HG03439 (cell line): ENCODE data around the gene LIF.
A peak's percentile ranks its signal among the peaks of the same experiment; 100 is the strongest.

Source experiments
- ATAC-seq: cut with Tn5 transposase; IDR thresholded peaks from one replicate; pipeline ENCODE4 v1.9.1; 2021; ENCODE audit warnings: mild to moderate bottlenecking, moderate library complexity; ENCODE audit not compliant: unreplicated experiment

Gene LIF

GRCh38 chr22:30245985-30246813, at the start of gene LIF:
Gene LIF, minus strand, starts transcription at chr22:30246759. Its CDS starts 64 bp downstream, at chr22:30246695.
- ATAC-seq = no peak

DNA sequence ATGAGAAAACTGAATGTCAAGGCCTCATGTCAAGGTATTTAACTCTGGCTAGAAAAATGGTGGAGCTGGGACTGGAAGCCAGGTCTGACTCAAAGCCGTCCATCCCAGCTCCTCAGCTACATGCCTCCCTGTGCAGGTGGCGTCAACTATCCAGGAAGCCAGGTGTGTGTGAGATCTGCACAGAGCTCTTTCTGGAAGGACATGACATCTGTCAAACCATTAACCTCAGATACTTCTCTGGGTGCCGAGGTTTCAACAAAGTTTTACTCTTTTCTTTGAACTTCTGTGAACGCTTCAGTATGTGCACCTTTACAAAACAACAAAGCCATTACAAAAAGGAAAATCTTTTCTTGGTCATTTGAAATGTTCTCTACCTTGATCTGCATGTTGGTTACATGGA, 49.8 kb upstream of the LIF start:
- no peak for ATAC-seq

DNA sequence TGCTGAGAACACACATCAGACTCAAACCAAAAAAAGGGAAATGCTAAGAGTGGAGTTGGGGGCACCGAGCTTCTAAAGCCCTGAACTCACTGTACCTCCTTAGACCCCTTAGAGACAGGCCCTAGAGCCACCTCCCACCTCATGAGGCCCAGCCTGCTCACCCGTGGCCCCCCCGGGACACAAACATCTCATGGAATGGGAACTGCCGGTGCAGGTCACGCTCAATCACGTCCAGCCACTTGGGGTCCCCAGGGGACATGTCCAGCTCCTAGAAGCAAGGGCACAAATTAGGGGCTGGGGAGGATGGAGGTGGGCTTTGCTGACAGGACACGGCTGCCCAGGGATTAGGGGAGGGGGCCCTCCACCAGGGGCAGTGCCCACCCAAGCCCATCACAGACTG, 49.0 kb upstream of the LIF start:
- ATAC-seq = no peak

- ATAC-seq = no peak
These were observed 48.3 kb upstream of the LIF start for GRCh38 chr22:30294830-30295229.

GRCh38 chr22:30294066-30294465, 47.5 kb upstream of the LIF start:
- no peak for ATAC-seq

- ATAC-seq = no peak
These were observed 46.5 kb upstream of the LIF start for GRCh38 chr22:30293026-30293425.

GRCh38 chr22:30292069-30292970, 45.8 kb upstream of the LIF start:
- no peak for ATAC-seq

- no peak for ATAC-seq
These were observed 44.7 kb upstream of the LIF start for GRCh38 chr22:30291058-30291892.

DNA sequence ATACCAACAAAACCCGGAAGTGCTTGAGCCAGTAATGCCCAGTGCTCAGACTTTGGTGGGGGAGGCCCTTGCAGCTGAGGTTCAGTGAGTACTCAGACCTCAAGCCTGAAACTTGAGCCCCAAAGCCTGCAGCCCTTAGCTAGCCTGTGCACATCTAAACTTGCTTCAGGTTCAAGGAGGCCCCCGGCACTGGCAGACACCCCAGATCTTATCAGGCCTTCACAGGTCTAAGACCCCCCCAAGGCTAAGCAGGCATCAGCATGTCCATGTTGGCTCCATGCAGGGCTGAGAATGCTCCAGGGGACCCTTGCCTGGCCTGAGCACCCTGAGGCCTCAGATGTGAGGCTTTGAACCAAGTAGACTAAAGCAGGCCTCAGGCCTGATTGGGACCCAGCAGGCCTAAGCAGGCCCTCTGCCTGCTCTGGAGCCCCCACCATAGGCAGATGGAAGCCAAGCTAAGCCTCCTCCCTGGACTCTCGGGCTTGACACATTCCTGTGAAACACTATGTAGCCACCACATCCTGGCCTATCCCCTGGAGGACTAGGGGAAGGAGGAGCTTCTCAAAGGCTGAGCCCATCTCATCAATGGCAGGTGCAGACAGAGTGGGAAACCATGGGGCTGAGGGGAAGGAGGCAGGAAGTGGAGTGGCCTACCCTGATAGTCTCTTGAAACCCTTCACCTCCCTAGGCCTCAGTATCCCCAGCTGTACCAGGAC, 43.9 kb upstream of the LIF start:
- ATAC-seq = no peak

GRCh38 chr22:30289980-30290313, 43.4 kb upstream of the LIF start:
- no peak for ATAC-seq

DNA sequence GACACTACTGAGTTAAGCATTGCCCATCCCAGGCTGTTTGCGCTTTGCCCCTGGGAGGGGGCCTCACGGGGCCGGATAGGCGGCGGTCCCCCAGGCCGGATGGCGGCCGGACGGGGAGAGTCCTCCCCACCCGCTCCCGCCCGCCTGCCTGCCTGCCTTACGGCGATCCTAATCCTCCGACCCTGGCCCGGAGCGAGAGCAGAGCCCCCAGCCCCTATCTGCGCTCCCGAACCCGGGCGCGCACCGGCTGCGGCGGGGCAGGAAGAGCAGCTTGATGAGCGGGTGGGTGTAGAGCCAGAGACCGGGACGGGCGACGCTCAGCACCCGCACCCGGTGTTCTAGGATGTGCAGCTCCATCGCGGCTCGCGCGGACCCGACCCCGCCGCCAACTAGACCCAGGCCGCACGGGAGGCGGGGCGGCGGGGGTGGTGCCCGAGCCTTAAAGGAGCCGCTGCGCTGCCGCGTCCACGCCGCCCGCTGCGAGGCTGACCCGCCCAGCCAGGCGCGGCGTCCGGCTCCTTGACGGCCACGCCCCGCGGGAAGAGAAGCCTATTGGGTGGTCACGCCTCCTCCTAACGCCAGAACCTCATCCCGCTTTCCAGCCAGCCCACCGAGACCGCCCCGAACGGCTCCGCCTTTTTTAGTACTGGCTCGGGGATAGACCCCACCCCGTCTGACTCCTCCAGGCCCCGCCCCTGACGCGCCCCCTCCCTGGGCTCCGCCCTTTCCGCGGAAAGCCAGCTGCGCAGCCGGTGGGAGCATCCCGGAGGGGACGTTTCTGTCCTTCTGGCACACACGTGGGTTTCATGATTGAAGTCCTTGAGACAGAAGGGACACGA, 42.8 kb upstream of the LIF start, which contains the start of gene CASTOR1:
TSS of gene CASTOR1 (minus strand) at position 365 of the 839 bp plus-strand sequence. CDS start at position 357, 8 bp downstream.
- peak; percentile 62 for ATAC-seq

DNA sequence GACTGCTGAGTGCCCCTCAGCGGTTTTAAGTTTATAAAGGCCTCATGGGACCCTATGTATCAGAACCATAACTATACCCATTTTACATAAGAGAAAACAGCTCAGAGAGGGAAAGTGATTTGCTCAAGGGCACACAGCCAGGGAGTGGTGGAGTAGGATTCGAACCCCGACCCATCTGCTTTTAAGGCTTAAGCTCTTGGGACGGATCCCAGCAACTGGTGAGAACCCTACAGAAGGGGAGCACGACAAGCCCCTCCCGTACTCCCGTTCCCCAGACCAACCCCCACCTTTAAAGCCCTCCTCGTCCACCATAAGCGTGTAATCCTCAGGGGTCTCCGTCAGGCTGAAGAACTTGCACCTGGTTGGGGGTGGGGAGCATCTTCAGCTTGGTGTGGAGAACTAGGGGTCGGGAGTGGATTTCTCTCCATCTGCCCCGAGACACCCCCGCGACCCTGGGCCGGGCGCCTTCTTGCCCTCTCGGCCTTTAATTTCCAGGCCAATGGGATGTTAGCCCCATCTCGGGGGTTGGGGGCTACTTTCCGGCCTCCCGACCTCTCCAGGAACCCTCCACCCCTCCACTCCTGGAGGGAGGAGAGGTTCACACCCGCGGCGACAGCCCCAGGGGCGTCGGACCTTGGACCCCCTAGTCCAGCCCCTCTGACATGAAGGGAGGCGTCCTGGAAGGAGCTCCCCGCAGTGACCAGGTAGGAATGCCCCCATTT, 42.0 kb upstream of the LIF start:
- no peak for ATAC-seq

GRCh38 chr22:30287648-30288418, 41.3 kb upstream of the LIF start:
- no peak for ATAC-seq

DNA sequence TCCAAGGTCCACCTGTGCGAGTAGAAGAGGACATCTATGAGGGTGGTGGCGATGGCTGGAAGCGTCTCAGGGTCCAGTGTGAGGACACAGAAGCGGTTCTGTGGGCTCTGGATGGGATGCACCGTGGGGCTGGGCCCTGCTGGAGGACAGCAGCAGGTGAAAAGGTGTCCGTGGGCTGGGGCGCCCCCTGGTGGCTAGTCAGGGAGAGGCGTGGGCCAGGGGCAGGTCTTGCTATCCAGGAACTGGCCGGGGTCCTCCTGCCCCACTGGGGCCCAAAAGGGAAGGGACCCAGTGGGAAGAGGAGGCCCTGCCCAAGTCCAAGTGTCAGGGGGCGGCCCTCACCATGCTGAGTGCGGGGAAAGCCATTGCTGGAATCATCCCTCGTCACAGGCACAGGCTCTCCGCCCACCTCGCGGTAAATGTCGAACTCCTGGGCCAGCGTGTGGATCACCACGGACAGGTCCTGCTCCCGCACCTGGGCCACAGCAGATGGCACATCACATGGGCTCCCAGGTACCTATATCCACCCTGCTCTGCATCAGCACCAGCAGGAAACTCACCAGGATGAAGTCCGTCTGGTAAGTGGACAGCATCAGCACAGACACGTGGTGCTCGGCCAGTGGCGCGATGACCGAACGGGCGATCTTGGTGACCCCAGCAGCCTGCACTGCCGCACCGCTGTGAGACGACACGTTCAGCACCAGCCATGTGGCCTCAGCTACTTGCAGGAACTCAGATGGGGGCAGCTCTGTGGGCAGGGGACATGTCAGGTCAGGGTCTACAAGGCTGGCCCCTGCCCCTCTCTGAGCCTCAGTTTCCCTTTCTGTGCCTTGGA, 40.5 kb upstream of the LIF start:
- ATAC-seq = no peak

GRCh38 chr22:30286331-30286730, 39.8 kb upstream of the LIF start:
- ATAC-seq = no peak

GRCh38 chr22:30285846-30286200, 39.3 kb upstream of the LIF start:
- no peak for ATAC-seq

- ATAC-seq = no peak
These were observed 38.8 kb upstream of the LIF start for GRCh38 chr22:30285176-30285845.
